ENCODE results near the gene TAGLN3.
"Not testable (repeated sequence)": the region's sequence is repeated elsewhere in the genome, so short reads cannot be mapped to it uniquely, and the experiment has no call there.

Gene TAGLN3

DNA sequence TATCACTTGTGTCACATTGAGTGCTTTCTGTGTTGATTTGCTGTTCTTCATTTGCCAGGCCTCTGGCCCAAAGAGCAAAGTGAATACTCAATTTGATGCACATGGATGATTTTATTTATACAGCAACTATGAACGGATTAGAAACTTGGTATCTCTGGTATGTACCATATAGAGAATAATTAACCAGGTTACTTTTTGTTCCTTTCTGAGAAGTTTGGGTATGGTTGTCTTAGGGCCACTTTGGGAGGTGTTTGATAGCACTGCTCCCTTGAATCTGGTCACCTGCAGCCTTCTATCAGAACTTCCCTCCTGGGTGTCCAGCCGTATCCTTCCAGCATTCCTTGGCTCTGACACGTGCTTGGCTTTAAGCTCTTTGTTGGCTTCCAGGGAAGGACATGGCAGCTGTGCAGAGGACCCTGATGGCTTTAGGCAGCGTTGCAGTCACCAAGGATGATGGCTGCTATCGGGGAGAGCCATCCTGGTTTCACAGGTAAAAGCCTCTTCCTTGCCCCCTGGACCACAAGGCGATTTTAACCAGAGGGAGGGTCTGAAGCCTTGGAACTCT is 12.7 kb downstream of the TAGLN3 start:
- DNase-seq = no peak

- DNase-seq = no peak
These were observed 13.7 kb downstream of the TAGLN3 start for GRCh38 chr3:112012205-112012992.

DNA sequence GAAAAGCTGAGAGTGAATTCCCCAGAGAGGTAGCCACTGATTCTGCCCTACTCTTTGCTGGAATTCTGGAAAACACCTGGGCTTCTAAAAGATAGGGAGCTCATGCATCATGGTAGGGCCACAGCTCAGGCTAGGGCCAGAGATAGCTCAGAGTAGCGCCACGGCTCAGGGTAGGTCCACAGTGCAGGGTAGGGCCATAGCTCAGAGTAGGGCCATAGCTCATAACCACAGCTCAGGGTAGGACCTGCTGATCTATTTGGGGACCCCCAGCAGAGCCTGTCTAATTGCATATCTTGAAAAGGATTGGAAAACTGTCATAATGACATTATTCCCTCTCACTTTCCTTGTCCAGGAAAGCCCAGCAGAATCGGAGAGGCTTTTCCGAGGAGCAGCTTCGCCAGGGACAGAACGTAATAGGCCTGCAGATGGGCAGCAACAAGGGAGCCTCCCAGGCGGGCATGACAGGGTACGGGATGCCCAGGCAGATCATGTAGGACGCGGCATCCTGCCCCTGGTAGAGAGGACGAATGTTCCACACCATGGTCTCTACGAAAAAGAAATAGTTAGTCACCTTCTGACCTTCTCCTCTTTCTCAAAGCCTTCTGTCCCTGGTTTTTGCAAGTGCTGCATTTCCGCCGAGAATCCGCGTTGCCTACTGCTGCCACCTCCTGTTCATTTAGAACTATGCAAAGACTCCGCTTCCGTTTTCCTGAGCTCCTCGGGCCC is 14.5 kb downstream of the TAGLN3 start:
- peak; percentile 64 to 78 for DNase-seq

- no peak for DNase-seq
These were observed 15.0 kb downstream of the TAGLN3 start for GRCh38 chr3:112013784-112014143.

GRCh38 chr3:112017091-112017490 is 18.4 kb downstream of the TAGLN3 start:
- peak; percentile 68 to 75 for DNase-seq

GRCh38 chr3:112018712-112019111 is 20.0 kb downstream of the TAGLN3 start:
- DNase-seq = no peak

GRCh38 chr3:112019716-112020115 is 21.0 kb downstream of the TAGLN3 start:
- no peak for DNase-seq

DNA sequence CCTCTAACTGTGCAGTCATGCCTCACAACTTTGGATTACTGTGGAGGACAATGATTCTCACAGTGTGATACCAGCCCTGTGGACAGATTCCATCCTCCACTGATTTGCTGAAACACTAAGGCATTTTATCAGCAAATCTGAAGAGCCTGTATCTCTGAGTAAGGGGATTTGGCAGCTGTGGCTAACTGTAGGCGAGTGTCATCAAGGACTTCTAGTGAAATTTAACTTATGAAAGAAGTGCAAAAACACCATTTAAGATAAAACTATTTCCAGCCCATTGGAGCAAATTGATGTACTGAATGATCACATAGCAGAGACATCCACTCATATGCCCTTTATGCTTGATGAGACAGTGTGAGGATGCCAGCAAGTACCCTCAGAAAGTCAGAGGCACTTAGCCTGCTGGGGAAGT is 22.0 kb downstream of the TAGLN3 start:
- DNase-seq = no peak

- DNase-seq = no peak
These were observed 28.4 kb downstream of the TAGLN3 start for GRCh38 chr3:112027142-112027541.

GRCh38 chr3:112027826-112028225 is 29.1 kb downstream of the TAGLN3 start:
- DNase-seq = no peak

DNA sequence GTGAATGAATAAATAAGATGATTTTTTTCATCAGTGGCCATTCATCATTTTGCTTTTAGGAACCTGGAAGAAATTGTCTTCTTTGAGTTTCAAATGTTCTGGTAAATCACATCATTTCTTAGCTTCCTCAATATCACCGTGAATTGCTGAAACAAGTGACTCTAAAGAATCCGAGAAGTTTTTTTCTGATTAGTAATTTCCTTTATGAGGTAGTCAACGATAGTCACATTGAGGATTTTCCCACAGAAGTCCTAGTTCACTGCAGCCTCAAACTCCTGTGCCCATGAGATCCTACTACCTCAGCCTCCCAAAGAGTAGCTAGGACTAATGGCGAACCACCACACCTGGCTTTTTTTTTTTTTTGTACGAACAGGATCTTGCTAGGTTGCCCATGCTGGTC is 32.2 kb downstream of the TAGLN3 start:
- DNase-seq = no peak

GRCh38 chr3:112032098-112032731 is 33.5 kb downstream of the TAGLN3 start:
- DNase-seq = no peak

DNA sequence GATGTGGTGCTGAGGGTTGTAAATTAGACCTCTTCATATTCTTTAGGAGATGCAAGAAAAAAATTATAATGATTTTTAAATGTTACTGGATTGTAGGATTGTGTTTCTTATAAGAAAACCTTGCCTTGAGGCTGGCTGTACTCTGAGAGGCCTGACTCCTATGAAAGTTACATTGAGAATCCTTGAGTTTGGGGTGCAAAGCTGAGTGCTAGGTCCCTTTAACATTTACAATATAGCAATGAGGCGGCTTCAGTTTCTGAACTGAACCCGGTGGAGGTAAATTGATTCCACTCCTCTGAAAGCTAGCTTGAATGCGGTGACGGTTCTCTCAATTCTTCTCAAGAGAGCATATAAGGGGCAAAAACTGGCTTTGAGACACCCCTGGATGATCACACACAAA is 35.7 kb downstream of the TAGLN3 start, which contains the start of gene TMPRSS7:
Gene TMPRSS7, plus strand, starts transcription at position 301 of the 400 bp plus-strand sequence. CDS start 110 bp downstream, outside the sequence.
- no peak for DNase-seq

GRCh38 chr3:112035241-112035640 is 36.5 kb downstream of the TAGLN3 start:
- DNase-seq = no peak

GRCh38 chr3:112037194-112037593 is 38.5 kb downstream of the TAGLN3 start:
- not testable (repeated sequence) for DNase-seq

DNA sequence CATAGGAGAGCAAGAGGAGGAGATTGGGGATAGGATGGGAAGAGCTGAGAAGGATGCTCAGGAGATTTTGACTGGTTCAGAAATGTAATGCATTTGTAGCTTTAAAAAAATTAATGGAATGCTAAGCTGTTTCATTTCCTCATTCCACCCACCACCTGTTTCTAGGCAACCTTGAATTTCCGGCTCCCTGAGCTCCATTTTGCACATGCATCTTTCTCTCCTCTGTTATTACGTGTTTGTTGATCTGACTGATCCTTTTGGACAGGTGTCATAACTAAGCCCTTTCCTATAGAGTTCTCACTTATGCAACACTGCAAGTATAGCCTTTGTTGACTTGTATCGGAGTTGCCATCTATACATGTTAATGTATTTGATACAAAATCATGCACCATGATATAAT is 40.1 kb downstream of the TAGLN3 start:
- peak in 1 of 2 donors; percentile 28 for DNase-seq

DNA sequence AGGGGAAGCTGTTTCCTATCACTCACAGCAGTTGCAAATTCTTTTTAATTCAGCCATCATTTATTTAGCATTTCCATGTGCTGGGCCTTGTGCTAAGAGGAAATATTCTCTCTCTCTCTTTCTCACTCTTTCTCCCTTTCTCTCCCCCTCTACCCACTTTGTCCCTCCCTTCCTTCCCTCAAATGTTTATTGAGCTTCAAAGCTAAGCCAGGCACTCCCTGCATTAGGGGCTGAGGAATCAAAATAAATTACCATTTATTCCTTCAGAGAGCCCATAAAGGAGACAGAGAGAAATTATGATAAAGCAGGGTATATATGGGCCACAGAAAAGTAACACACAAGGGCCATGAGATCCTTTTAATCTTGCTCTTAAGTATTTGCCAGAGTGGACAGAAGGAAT is 42.6 kb downstream of the TAGLN3 start:
- DNase-seq = no peak

- no peak for DNase-seq
These were observed 44.1 kb downstream of the TAGLN3 start for GRCh38 chr3:112042842-112043280.

DNA sequence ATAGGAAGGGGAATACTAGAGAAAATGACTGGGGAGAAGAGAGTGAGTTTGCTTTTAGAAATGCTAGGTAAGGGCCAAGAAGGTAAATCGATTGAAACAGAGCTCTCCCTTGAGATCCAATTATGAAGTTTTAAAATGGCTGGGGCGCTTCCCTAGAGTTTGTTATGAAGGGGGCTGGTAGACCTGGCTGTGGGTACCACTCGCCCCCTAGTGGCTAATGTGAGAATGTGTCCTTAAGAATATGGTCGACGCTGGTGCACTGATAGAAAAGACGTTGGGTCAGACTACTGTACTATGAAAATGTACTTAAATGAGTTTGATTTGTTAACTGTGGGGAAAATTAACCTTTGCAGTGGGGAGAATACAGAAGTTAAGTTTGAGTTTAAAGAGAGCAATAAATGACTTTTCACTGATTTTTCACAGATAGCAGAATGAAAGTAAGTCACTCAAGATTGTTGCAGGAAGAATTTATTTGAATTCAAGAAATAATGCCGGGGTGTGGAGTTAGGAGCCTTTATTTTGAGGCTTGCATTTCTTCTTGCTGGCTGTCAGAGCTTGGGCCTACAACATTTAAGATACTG is 45.0 kb downstream of the TAGLN3 start:
- DNase-seq = peak; percentile 56 to 64

GRCh38 chr3:112046599-112046998 is 47.9 kb downstream of the TAGLN3 start:
- DNase-seq = no peak

DNA sequence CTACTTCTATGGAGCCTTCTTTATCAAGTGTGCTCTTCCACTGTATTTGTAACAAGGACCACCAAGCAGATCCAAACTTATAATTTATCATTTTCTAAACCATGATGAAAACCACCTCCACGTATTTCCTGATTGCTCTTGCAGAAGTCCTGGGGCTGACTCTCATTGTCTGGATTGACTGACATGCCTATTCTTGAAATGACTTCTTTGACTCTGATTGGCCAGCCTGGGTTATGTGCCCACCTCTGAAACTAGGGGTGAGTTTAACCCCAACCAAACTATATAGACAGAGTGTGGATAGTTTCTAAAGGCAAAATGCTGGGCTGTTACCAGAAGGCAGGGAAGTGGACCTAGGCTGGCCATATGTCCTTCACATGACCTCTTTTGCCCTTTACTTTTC is 48.5 kb downstream of the TAGLN3 start:
- DNase-seq = no peak

DNA sequence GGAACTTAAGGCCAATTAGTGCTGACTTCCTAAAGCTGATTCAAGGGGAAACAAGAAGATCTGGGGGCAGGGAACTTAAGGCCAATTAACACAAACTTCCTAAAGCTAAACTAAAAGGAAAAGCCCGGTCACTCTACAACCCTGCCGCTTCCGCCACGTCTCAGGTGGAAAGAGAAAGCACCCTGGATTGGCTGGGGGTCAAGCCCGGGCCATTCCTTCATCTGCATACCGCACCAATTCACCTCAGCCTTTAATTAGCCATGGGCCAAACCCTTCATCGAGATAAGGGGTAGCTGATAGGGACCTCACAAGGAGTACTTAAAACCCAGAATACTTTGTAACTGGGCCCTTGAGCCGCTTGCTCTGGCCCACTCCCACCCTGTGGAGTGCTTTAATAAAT is 50.2 kb downstream of the TAGLN3 start:
- DNase-seq = no peak

- no peak for DNase-seq
These were observed 54.5 kb downstream of the TAGLN3 start for GRCh38 chr3:112053229-112053628.
